GM18498 (cell line): Measurements from ENCODE around the gene MAGI2.

Experiments used
- ATAC-seq: cut with Tn5 transposase; IDR thresholded peaks from one replicate; pipeline ENCODE4 v1.9.1; 2021; ENCODE audit warnings: mild to moderate bottlenecking, moderate library complexity; ENCODE audit not compliant: unreplicated experiment

The MAGI2 gene

DNA sequence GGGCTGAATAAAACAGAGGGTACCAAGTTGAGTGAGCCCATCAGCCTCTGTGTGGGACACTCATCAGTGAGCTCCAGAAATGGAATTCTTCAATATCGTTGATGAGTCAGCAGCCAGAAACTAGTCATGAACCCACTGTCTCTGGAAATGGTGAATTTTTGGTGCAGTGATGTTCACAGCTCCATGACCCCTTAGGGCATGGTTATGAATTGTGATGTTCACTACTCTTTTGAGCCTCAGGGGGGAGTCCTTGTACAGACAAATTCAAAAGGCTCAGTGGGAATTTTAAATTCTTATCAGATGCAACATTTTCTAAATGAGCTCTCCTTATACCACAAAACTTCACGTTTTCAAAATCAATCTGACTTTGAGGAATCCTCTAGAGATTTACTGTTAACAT, 1319.2 kb downstream of the MAGI2 start:
- ATAC-seq = peak; percentile 64

DNA sequence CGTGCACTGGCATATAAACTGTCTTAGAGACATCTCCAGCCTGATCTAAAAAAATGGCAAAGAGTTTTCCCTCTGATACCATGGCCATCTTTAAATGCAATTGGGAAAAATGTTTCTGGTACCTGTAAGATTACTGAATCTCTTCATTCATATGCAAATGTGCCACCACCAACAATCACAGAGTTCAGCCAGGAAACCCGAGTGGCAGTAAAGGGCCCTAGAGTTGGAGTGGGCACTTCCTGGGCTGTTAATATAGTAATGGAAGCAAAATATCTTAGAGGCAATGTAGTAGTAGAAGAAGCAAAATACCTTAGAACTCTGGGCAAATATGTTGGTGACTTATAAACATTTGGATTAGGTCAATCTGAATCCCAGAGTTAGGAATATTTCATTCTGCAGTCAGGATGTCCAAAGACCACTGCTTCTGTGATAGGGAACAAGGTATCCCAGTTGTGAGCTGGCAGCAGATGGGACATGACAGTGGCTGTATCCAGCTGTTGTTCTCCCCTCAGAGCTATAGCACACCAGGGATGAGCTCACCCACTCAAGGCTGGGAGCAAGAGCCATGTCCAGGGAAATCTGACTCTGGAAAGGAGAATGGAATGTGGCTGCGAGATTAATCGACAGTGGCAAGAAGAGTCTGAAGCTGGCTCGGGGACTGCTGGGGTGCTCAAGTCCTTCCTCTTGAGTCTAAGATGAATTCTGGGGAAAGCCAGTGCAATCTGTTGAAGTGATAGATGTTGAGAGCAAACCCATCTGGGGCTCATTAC, 1322.8 kb downstream of the MAGI2 start:
- no peak for ATAC-seq

DNA sequence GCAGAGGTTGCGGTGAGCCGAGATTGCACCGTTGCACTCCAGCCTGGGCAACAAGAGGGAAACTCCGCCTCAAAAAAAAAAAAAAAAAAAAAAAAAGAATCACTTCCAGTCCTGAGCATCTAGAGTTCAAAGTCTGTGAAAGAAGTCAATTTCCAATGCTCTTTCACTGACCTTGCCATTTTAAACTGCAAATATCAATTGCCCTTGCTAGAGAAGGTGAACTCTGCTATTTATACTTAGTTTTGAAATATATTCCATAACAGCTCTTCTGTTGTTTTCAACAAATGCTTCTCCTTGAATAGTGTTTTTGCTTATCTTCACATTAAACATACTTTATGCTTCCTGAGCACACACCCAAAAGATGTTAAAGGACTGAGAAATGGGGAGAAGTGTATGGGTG, 1323.6 kb downstream of the MAGI2 start:
- ATAC-seq = no peak

DNA sequence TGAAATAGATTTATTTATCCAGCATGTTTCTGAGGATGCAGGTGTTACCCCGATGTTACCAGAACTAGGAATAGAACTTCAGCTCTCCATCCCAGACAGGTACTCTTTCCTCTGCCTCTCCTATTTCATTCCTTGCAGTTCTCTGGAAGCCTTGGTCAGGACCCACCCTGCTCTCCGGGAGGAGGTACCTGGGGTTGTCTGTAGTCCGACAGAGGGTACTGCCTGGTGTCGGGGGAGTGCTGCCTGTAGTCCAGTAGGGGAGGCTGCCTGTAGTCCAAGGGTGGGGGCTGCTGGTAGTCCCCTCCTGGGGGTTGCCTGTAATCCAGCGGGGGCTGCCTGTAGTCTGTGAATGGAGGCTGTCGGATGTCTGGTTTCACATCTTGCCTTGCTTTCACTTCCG, 1326.5 kb downstream of the MAGI2 start:
- no peak for ATAC-seq

DNA sequence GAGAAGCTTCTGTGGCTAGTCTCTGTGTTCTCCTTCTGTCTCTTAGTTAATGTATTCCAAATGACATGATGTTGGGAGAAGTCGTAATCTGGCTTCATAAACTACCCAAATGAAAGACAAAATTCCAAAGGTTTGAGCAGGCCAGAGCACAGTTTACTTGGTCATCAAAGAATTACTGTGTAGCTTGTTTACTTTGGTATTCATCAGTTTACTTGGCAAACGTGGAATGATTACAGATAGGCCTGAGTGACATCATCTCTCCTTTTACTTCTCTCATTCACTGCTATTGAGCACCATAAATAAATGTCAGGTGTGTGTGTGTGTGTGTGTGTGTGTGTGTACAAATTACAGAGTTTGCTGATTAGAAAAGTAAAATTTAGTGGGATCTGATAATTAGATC, 1327.6 kb downstream of the MAGI2 start:
- ATAC-seq = no peak

DNA sequence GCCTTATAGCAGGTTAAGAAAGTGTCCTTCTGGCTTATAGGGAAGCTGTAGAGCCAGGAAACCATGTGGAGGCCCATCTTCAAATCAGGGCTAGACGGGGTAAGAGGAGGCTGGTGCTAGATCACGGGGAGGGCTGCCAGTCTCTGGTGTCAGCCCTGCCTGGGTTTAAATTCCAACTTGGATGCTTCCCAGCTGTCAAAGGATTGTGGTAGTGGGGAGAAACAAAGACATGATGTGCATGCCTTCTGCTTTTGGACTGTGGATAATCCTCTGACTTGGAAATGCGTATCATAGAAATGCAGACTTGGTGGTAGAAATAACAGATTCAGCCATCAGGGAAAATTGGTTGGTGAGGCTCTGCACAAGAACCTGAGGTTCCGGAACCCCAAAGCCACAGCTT, 1329.3 kb downstream of the MAGI2 start:
- ATAC-seq = no peak

DNA sequence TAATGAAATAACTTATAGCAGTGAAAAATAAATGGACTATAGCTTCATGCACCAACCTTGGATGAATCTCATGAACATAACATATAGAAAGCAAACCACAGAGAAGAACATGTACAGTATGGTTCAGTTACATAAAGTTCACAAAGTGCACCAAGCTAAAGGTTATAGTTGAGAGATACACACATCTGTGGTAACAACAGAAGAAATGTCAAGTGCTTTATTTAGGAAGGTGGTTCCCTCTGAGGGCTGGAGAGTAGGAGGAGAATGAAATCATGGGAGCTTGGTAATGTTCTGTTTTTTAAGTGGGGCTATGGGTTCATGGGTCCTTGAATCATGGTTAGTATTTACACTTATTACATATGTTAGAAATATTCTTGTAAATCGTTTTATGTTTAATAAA, 1331.6 kb downstream of the MAGI2 start:
- no peak for ATAC-seq

DNA sequence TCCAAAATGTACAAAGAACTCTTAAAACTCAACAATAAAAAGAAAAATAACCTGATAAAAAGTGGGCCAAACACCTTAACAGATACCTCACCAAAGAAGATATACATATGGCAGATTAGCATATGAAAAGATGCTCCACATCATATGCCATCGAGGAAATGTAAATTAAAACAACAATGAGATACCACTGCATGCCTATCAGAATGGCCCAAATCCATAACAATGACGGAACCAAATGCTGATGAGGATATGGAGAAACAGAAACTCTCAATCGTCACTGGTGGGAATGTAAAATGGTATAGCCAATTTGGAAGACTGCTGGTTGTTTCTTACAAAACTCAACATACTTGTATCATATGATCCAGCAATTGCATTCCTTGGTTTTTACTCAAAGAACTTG, 1335.0 kb downstream of the MAGI2 start:
- ATAC-seq = no peak

DNA sequence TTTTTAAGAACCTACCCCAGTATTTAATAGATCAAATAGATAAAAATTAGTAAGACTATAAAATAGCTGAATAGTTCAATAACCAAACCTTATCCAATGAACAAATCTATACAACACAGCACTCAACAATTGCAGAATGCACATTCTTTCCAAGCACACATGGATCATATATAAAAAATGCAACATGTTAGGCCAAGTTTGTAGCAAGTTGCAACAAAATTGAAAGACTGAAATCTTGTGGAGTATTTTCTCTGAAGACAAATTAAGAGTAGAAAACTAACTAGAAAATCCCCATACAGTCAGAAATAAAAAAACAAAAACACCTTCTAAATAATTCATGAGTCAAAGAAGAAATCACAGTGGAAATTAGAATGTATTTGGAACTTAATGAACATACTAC, 1337.6 kb downstream of the MAGI2 start:
- ATAC-seq = no peak

DNA sequence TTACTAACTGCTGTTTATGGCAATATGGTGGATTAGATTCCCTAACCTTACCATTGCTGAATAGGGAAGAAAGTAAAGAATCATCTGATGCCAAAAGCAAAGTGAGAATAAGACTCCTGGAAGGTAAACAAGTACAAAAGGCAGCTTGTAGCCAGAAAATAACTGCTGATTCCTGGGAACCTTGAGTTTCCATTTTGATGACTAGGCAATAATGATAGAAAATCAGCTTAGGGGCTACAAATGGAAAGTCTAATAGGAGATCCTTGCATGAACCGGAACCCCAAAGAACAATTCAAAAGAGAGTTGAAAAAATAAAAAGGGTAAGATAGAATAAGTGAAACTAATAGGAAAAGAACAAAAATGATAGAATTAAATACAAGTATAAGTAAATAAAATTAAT, 1338.5 kb downstream of the MAGI2 start:
- no peak for ATAC-seq

DNA sequence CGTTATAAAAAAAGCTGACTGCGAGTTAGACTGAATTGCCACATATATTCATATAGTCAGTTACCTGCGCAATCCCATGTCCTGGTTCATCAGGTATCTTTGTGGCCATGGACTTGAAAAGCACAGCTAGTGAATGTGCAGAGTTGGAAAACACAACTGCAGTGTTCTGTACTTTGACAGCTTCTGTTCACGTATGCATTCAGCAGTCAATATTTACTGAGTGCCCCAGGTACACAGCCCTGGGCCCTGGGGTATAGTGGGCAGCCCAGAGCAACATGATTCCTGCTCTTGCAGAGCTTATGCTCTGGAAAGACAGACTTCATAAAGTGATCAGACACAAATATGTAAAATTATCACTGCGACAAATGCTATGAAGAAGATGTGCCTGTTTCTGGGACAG, 1341.0 kb downstream of the MAGI2 start:
- ATAC-seq = no peak

DNA sequence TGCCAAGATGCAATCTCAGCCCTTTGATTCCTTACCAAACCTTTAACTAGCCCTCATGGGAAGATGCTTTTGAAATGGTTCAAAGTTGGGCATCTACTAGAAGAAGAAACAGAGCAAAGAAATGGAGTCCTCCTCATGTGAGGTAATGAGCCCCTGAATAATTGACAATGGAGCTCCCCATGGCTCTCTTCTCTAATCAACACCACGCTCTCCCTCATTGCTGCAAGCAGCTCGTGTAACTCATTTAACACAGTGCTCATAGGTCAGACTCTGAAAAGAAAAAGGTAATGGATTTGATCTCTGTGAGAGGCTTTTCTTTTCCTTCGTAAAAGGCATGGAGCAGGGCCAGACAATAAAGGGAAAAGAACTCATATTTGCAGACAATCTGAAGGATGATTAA, 1342.1 kb downstream of the MAGI2 start:
- no peak for ATAC-seq

DNA sequence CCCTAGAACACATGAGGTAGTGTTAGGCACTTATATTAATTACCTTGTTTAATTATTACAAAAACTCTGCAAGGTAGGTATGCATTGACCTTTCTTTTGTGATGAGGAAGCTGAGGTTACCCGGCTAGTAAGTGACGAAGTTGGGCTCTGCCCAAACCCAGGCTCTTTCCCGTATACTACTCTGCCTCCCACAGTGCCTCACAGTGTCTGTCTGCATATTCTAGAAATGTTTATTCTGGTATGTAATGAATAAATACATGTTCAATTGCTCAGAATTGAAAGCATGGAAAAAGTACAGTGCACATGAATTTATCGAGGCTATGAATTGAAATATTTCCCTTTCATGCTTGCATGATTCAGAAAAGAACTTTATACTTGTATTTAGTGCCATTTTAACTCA, 1350.0 kb downstream of the MAGI2 start:
- ATAC-seq = no peak

DNA sequence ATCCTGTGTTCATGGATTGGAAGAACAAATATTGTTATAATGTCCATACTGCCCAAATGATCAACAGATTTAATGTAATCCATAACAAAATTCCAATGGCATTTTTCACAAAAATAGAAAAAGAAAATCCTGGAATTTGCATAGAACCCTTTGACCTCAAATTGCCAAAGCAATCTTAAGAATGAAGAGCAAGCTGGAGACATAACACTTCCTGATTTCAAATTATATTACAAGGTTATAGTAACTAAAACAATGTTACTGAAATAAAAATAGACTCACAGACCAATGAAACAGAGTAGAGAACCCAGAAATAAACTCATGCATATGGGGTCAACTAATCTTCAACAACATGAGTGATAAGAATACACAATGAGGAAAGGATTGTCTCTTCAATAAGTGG, 1352.4 kb downstream of the MAGI2 start:
- ATAC-seq = no peak

DNA sequence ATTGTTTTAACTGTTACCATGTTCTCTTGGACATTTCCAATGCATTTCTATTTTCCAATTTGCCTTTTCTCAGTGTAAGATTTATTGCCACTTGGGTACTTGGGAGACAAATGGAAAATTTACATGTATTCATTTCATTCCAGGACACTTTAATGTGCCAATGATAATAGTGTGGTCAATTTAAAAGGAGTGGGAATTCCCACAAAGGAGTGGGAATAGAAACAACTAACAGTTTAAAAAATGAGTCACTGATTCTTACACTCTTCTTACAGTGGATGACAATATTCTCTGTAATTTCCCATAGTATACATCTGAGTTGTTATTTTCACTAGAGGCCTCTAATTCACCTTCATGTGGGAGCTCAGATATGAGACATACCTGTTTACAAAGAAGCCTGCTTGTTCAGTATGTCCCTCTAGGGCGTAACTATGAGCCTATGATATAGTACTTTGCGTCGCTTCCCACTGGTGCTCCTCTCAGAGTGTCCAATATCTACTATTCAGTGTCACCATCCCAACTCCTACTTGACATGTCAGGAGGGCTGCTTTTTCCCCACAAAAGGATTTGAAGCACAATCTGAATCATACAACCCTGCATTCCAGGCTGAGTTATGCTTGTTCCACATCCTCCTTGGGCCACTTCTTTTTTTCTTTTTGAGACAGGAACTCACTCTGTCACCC, 1353.6 kb downstream of the MAGI2 start:
- ATAC-seq = no peak

DNA sequence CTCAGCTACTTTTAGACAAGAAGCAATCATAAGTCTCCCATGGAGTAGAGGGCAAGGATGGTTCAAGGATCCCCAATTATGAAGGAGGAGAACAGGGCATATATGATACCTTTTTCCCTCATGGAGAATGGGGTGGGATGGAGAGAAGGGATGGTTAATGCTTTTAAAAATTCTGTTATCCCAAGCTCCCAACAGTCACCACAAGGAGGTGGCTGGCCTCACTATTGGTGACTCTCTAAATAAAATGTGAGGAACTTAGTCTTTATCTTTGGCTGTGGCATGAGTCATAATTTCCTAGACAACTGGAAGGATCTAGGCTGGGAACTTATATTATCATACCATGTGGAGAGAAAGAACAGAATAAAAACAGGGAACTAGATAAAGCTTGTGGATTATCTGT, 1357.9 kb downstream of the MAGI2 start:
- no peak for ATAC-seq

DNA sequence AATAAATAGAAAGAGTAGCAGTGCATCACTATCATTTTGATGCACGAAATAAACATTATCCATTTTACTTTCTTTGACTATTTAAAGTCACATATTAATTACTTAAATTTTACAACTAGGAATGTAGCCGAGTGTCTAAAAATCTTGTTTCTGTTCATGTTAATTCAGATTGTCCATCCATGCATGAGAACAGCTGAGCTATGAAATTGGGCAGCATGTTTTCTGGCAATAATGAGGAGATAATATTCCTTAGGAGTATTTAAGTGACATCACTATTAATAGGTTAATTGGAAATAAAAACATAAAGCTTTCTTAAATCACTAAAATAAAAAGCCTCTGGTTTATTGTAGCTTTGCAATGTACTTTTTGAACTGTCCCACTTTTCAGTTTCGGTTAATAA, 1361.1 kb downstream of the MAGI2 start:
- no peak for ATAC-seq

DNA sequence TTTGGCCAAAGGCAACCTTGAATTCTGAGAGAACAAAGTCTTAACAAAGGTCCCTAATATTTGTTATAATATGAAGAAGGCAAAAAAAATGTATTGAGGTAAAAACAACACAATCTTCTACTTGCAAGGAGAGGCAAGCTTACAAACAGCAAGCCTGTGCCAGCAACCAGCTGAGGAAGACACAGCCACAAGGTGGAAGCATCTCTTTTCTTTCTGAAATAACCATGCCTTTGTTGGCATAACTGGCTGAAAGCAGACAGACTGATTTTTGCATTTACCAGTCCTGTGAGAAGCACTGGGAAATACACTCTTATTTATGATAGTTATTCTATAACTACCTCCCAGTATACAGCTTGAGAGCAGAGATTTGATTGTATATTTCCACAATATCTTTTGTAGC, 1362.9 kb downstream of the MAGI2 start:
- no peak for ATAC-seq

DNA sequence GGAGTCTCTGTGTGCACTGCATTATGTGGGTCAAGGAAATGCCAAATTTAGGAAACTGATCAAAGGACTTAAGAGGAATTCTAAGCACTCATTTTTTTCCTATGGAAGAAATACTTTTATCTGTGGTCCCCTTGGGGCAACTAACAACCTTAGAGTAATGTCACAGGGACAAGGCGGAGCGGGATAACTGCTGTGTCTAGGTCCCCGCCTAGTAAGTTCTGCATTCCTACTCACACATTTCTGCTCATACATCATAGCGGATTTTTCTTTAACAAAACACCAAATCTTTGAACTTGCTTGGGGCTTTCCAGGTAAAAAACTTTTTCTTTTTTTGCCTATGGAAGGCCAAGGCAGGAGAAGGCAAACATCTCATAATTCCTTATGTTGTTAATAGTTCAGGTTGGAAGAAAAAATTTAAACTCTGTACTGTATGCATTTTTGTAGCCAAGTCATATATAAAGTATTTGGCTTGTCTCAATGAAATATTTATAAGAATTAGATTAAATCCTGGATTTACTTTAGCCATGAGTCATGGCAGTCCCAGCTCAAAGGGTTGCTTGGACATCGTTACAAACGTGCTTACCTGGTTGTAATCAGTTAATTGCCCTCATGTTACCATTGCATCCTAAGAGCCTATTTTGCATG, 1369.9 kb downstream of the MAGI2 start:
- ATAC-seq = no peak

DNA sequence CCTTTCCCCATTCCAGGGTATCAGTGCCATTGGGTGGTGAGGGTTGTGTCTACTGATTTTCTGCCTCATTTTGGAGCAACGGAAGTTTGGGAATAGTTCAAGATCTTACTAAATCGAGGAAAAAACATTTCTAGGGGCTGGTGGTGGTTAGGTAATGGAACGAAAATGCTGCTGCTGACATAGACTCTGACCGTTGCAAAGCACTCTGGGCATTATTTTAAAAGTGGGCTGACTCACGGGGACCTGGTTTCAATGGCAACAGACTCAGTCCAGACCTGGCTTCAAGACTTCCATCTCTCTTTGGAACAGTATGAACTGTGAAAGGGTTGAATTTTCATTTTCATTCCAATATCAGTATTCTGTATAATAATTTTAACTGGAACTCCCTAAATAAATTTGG, 1370.9 kb downstream of the MAGI2 start:
- ATAC-seq = no peak

DNA sequence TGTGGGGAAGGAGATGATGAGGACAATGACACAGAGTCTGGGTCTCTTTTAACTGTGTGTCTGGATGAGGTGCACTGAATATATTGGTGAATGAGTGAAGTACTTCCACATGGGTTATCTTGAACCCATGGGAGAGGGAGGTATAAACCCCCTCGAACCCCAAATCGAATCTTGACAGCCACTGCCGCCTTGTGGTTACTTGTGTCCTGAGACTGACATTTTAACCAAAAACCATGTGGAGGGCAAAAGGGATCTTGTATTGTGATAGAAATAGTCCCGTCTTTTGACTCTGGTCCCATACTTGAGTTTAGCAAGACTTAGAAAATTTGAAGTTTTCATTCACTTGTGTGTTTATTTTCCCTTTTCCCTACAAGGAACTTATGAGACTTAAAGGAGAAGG, 1371.6 kb downstream of the MAGI2 start:
- ATAC-seq = no peak

DNA sequence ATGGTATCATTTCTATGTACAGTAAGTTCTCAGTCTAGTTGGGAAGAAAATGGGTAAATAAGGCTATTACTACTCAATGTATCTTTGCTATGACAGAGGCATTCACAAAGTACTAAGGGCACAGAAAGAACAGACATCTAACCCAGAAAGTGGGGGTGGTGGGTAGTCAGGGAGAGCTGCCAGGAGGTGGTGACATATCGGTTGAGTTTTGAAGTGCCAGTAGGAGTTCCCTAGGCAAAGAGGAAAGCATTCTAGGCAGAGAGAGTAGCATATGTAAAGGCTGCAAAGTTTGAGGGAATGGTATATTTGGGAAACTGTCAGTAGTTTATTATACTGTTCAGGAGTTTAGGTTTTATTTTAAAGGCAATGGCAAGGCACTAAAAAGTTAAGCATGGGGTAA, 1372.1 kb downstream of the MAGI2 start:
- no peak for ATAC-seq
